T follicular helper cell (primary cell): ENCODE results near the gene CLMN.

ENCODE experiments used
- DNase-seq: peaks from one replicate; pipeline ENCODE4 v3.0.0-alpha.2; 2020; ENCODE audit warnings: low read depth

CLMN gene

GRCh38 chr14:95321693-95322455, 2.2 kb upstream of the CLMN start:
- DNase-seq: no peak

- no peak for DNase-seq
Measured at GRCh38 chr14:95320955-95321600, 1.4 kb upstream of the CLMN start.

GRCh38 chr14:95320078-95320895, 579 bp upstream of the CLMN start:
- no peak for DNase-seq

GRCh38 chr14:95318399-95319311, 1.1 kb downstream of the CLMN start:
- DNase-seq: no peak

- DNase-seq: no peak
Measured at GRCh38 chr14:95317817-95318343, 1.8 kb downstream of the CLMN start.

GRCh38 chr14:95316821-95317220, 2.9 kb downstream of the CLMN start:
- DNase-seq: no peak

- DNase-seq: no peak
Measured at GRCh38 chr14:95315579-95315978, 4.1 kb downstream of the CLMN start.

GRCh38 chr14:95315156-95315555, 4.6 kb downstream of the CLMN start:
- DNase-seq: no peak

GRCh38 chr14:95314609-95315008, 5.1 kb downstream of the CLMN start:
- DNase-seq: no peak

- DNase-seq: no peak
Measured at GRCh38 chr14:95313707-95314106, 6.0 kb downstream of the CLMN start.

- no peak for DNase-seq
Measured at GRCh38 chr14:95313190-95313589, 6.5 kb downstream of the CLMN start.

- DNase-seq: no peak
Measured at GRCh38 chr14:95312311-95312710, 7.4 kb downstream of the CLMN start.

- no peak for DNase-seq
Measured at GRCh38 chr14:95311752-95312151, 8.0 kb downstream of the CLMN start.

GRCh38 chr14:95310635-95311380, 8.9 kb downstream of the CLMN start:
- DNase-seq: no peak

- DNase-seq: no peak
Measured at GRCh38 chr14:95309261-95310051, 10.3 kb downstream of the CLMN start.

GRCh38 chr14:95308073-95308472, 11.6 kb downstream of the CLMN start:
- no peak for DNase-seq

GRCh38 chr14:95307402-95308041, 12.2 kb downstream of the CLMN start:
- DNase-seq: no peak

- DNase-seq: no peak
Measured at GRCh38 chr14:95305940-95306339, 13.8 kb downstream of the CLMN start.

- DNase-seq: no peak
Measured at GRCh38 chr14:95305145-95305544, 14.6 kb downstream of the CLMN start.
